K562 (cell line): ENCODE data around the gene EPB41L1. TPM values are rescaled to one million over a fixed set of nuclear protein-coding genes. Genes with fewer than 3 reads are reported as not detected.

Experiments
- ATAC-seq: fragments of 200-7000 bp; cut with Tn5 transposase; 3 replicates; pipeline ENCODE4 v1.9.1; 2020; ENCODE audit warnings: moderate library complexity
- BruUV-seq: library from RNA; stranded (reverse); fragments of 400-500 nt; replicated peaks from 2 replicates; lab custom pipeline; 2021; lab: Mats Ljungman, UMichigan
- CTCF ChIA-PET: fragments of 300-600 bp; formaldehyde crosslinking; extraction: SDS; loops from one replicate; lab custom pipeline; 2021; ENCODE audit warnings: low intra/inter-chr PET ratio; lab: Yijun Ruan, JAX
- POLR2A ChIA-PET: fragments of 300-600, 350-650 bp; sonication (Branson Sonifier 250); formaldehyde crosslinking; extraction: SDS; loops from one replicate; lab custom pipeline; 2021; ENCODE audit warnings: antibody characterized with exemption, inconsistent platforms; lab: Yijun Ruan, JAX
- DNase-seq, 4 experiments: peaks; one replicate each; pipeline versions ENCODE4 v3.0.0 to v3.0.0-alpha.2; 2011 to 2018; ENCODE audit warnings: low spot score in 3 of 4, mixed read lengths in 3 of 4; ENCODE audit errors: extremely low read depth in 1 of 4
- FAIRE-seq: peaks from 2 replicates; lab custom pipeline; 2011; peaks lifted over from hg19 to GRCh38; lab: Jason Lieb, UNC
- H2AFZ ChIP-seq: 2 replicates; pipeline ENCODE4 v1.6.0; 2011; ENCODE audit warnings: low read depth, low read length, control low read depth, inconsistent platforms
- H3K27ac ChIP-seq: fragments of 200-600 bp; 3 replicates; pipeline ENCODE4 v1.8.0; 2011; ENCODE audit warnings: low read depth, mild to moderate bottlenecking, control low read depth, inconsistent platforms, low read length, moderate library complexity, mixed read lengths; ENCODE audit errors: extremely low read depth
- H3K27me3 ChIP-seq, 2 experiments: fragments of 300-600 bp in 1 of 2; 2 replicates in 1 of 2; 3 replicates in 1 of 2; pipeline versions ENCODE4 v1.6.0 to v1.8.0; 2011; ENCODE audit warnings: inconsistent platforms in 2 of 2, low read length in 2 of 2, mild to moderate bottlenecking in 1 of 2, mixed read lengths in 1 of 2, moderate library complexity in 1 of 2; ENCODE audit not compliant: control insufficient read depth in 2 of 2, insufficient read depth in 2 of 2
- H3K36me3 ChIP-seq: fragments of 300-600 bp; 3 replicates; pipeline ENCODE4 v1.8.0; 2011; ENCODE audit warnings: mild to moderate bottlenecking, low read length, inconsistent platforms; ENCODE audit not compliant: control insufficient read depth, insufficient read depth
- H3K4me1 ChIP-seq, 2 experiments: fragments of 200-600 bp in 1 of 2; replicated peaks in 1 of 2; 2 replicates in 1 of 2; 3 replicates in 1 of 2; pipeline versions ENCODE4 v1.5.1 to v1.8.0; 2011; ENCODE audit warnings: inconsistent platforms in 2 of 2, low read length in 2 of 2, mild to moderate bottlenecking in 1 of 2, mixed read lengths in 1 of 2, moderate library complexity in 1 of 2; ENCODE audit not compliant: control insufficient read depth in 2 of 2, insufficient read depth in 2 of 2
- H3K4me2 ChIP-seq: 2 replicates; pipeline ENCODE4 v1.6.1; 2011; ENCODE audit warnings: low read length, control low read depth, inconsistent platforms, mixed read lengths; ENCODE audit not compliant: insufficient read depth
- H3K4me3 ChIP-seq: fragments of 200-600 bp; sonication (generic), shearing (Covaris generic); 2 replicates; pipeline ENCODE4 v1.5.1; 2016; ENCODE audit warnings: control low read depth, inconsistent platforms
- H3K79me2 ChIP-seq: fragments of 200-600 bp; 3 replicates; pipeline ENCODE4 v1.8.0; 2011; ENCODE audit warnings: low read length, inconsistent platforms; ENCODE audit not compliant: control insufficient read depth, insufficient read depth
- H3K9ac ChIP-seq, 2 experiments: 2 replicates each; pipeline versions ENCODE4 v1.6.0 to v1.6.1; 2011; ENCODE audit warnings: low read depth in 2 of 2, low read length in 2 of 2, control low read depth in 1 of 2, inconsistent platforms in 1 of 2, mild to moderate bottlenecking in 1 of 2, mixed read lengths in 1 of 2; ENCODE audit not compliant: insufficient read depth in 1 of 2
- H3K9me1 ChIP-seq: one replicate; pipeline ENCODE4 v1.6.0; 2011; ENCODE audit warnings: inconsistent platforms, mild to moderate bottlenecking, low read length, moderate library complexity; ENCODE audit not compliant: control insufficient read depth, insufficient read depth
- H3K9me3 ChIP-seq: replicated peaks from 2 replicates; pipeline ENCODE4 v1.5.1; 2011; ENCODE audit warnings: low read depth, low read length, inconsistent platforms; ENCODE audit not compliant: control insufficient read depth, insufficient read depth
- H4K20me1 ChIP-seq: replicated peaks from 2 replicates; pipeline ENCODE4 v1.6.1; 2011; ENCODE audit warnings: low read length, inconsistent platforms, mixed read lengths; ENCODE audit not compliant: control insufficient read depth, insufficient read depth
- BCLAF1 ChIP-seq, 2 experiments: fragments of 450-650 bp in 1 of 2; IDR thresholded peaks; 2 replicates each; pipeline ENCODE4 v1.6.1; 2011 to 2017; ENCODE audit warnings: low read depth in 2 of 2, antibody characterized with exemption in 1 of 2, borderline replicate concordance in 1 of 2, low read length in 1 of 2, mild to moderate bottlenecking in 1 of 2, mixed read lengths in 1 of 2; ENCODE audit not compliant: control insufficient read depth in 1 of 2
- DDX20 ChIP-seq: fragments of 450-650 bp; IDR thresholded peaks from 2 replicates; pipeline ENCODE4 v1.6.1; 2016; ENCODE audit warnings: missing genetic modification characterization, low read depth, mild to moderate bottlenecking, missing compliant biosample characterization, moderate library complexity
- HNRNPK ChIP-seq: fragments of 200-400 bp; formaldehyde crosslinking; IDR thresholded peaks from one replicate; pipeline ENCODE4 v1.6.1; 2018; ENCODE audit warnings: mild to moderate bottlenecking, low read depth, low read length; ENCODE audit not compliant: poor library complexity, severe bottlenecking
- RBM25 ChIP-seq: fragments of 200-400 bp; formaldehyde crosslinking; IDR thresholded peaks from 2 replicates; pipeline ENCODE4 v1.6.1; 2018; ENCODE audit warnings: low read length, low read depth, moderate library complexity; ENCODE audit not compliant: severe bottlenecking
- ZNF12 ChIP-seq: sonication (generic); formaldehyde crosslinking; IDR thresholded peaks from 2 replicates; pipeline ENCODE4 v1.4.0; 2020; ENCODE audit warnings: mild to moderate bottlenecking, missing genetic modification reagents
- ZNF431 ChIP-seq: sonication (generic); formaldehyde crosslinking; IDR thresholded peaks from 2 replicates; pipeline ENCODE4 v1.8.0; 2022; ENCODE audit warnings: mild to moderate bottlenecking, missing genetic modification reagents
- WGBS: fragments of 100-300 bp; shearing (Covaris generic); methylation state at CpG from one replicate; pipeline ENCODE4 v1.1.6; 2016; ENCODE audit warnings: low coverage, mixed read lengths; ENCODE audit not compliant: insufficient coverage; ENCODE audit errors: missing lambda C conversion rate; 5-methylcytosine and 5-hydroxymethylcytosine counted together
- in situ Hi-C: fragments of 300-500 bp; cut with MboI; formaldehyde crosslinking; loops from 4 replicates; pipeline ENCODE4 v1.15.0; 2018; ENCODE audit warnings: inconsistent platforms, mixed read lengths
- intact Hi-C: fragments of 100-400 bp; cut with micrococcal nuclease; formaldehyde crosslinking; loops from 2 replicates; pipeline ENCODE4 v1.14.2; 2022
- polyA plus RNA-seq, 8 experiments: library from polyadenylated mRNA; depleted of rRNA in 4 of 8; stranded (reverse) in 5 of 8; unstranded in 3 of 8; fragments of >200 nt; fragmentation: Nextera tagmentation in 2 of 8; fragmentation: Illumina TruSeq in 1 of 8; extraction: Ambion mirVana in 2 of 8; extraction: Trizol in 1 of 8; gene quantifications; 2 replicates each; pipeline versions ENCODE4 v1.2.1 to v1.2.3, GENCODE V29; 2011 to 2014; ENCODE audit warnings: inconsistent platforms in 1 of 8, missing spikeins in 1 of 8
- total RNA-seq, 7 experiments: library from RNA; depleted of rRNA in 6 of 7; stranded (reverse); fragments of >200 nt in 6 of 7; fragmentation: Illumina TruSeq in 2 of 7; extraction: Trizol in 2 of 7; gene quantifications; 2 replicates each; pipeline versions ENCODE4 v1.2.1 to v1.2.3, GENCODE V29; 2011 to 2021; ENCODE audit warnings: low replicate concordance in 1 of 7

The EPB41L1 gene
- total and polyA plus RNA-seq, 9 of the 15 experiments (the other 6 are each of a cell fraction or from before 2014, with no cell fraction given), result 0.11 to 4.3 (median 1.3) TPM

DNA sequence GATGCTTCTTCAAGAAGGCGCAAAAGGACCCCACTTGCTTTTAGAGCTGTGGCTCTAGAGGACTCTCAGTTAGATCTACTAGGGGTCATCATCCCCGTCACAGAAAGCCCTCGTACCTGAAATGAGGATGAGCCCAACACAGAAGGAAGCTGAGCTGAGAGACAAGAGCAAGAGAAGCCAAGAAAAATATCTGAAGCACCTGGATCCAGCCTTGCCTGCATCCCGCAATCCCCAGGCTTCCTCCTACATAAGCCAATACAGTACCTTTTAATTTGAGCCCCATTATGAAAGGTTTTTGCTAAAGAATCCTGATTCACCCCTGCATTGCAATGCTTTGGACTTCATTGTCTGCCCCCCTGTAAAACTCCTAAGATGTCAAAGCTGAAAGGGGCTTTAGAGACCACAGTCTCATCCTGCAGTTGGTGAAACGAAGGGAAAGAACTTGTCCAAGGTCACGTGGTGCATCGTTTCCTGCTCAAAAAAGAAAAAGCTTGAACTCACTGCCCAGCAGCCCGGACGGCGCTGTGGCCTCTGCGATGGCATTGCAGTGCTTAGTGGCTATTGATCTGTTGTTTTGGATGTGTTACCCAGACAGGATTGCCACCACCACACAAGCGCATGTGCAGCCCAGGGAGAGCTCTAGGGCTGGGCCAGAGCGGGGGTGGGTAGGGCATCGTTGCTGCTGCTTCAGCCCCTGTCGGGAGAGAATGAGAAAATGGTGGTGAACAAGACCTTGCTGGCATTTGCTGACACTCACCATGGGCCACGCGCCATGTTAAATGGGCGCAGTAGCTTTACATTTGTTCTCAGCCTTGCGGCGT lies 110.1 kb downstream of the EPB41L1 start (continued):
- TF ChIP-seq BCLAF1 (IDR thresholded peaks at IDR 0.05; ENCODE audit: borderline replicate concordance in 1 of 2, control insufficient read depth in 1 of 2, low read depth in 2 of 2, low read length in 1 of 2), result no peak

GRCh38 chr20:36266189-36266588 lies 111.6 kb downstream of the EPB41L1 start:
- TF ChIP-seq ZNF12, result no peak
- no peak for TF ChIP-seq HNRNPK
- no peak for TF ChIP-seq ZNF431 (CRISPR knock-in tag)
- peak; percentile 15 for TF ChIP-seq RBM25
- TF ChIP-seq DDX20, result no peak
- Histone ChIP-seq H3K9me1 (no peaks in the 10 kb centered on the region), H3K27ac (no peak overlapping the region), H3K4me1 (peaks cover 0 to 7% of the 10 kb centered on the region in 2 experiments; a peak in 2 of 5 replicates), H3K9ac (no peak overlapping the region), H4K20me1 (peaks cover 19% of the 10 kb centered on the region; the same call in 1 of the 2 replicates), H3K27me3 (peaks cover 41 to 75% of the 10 kb centered on the region in 2 experiments; a peak in 4 of 5 replicates), H2AFZ (no peak overlapping the region), H3K4me3 (no peak overlapping the region), H3K9me3 (no peaks in the 10 kb centered on the region), H3K79me2 (no peaks in the 10 kb centered on the region), H3K36me3 (no peaks in the 10 kb centered on the region), H3K4me2 (no peak overlapping the region)
- no TSS peak for BruUV-seq
- intact Hi-C loops (no loop called here), in situ Hi-C loops (no loop called here)
- FAIRE-seq (no peak), ATAC-seq (no peak), DNase-seq (no peak)
- WGBS, result 2% methylated on average over 6 of the region's 6 CpGs
- CTCF ChIA-PET, result no interaction called here
- POLR2A ChIA-PET, result interaction anchor here (0.6 kb wide), 1 partner anchor 604 kb away, joined by 3 read pairs; no protein-coding TSS in a partner anchor
